HepG2 (cell line): ENCODE results near the gene TANGO6. TPM values are rescaled to one million over a fixed set of nuclear protein-coding genes. Genes with fewer than 3 reads are reported as not detected.

Source experiments
- ELF1 ChIP-seq: sonication (generic); formaldehyde crosslinking; IDR thresholded peaks from 2 replicates; pipeline ENCODE4 v1.4.0; 2020; ENCODE audit warnings: missing genetic modification reagents
- ETV5 ChIP-seq: IDR thresholded peaks from 2 replicates; pipeline ENCODE4 v1.6.1; 2018; ENCODE audit warnings: missing biosample characterization, missing genetic modification reagents, inconsistent platforms, borderline replicate concordance
- FOSL1 ChIP-seq: sonication (generic); formaldehyde crosslinking; IDR thresholded peaks from 2 replicates; pipeline ENCODE4 v1.9.0; 2021; ENCODE audit warnings: missing genetic modification reagents, borderline replicate concordance
- FOXO4 ChIP-seq: sonication (generic); formaldehyde crosslinking; conservative IDR thresholded peaks from 2 replicates; pipeline ENCODE4 v1.8.1; 2023; ENCODE audit warnings: missing genetic modification reagents
- GLI4 ChIP-seq: sonication (generic); formaldehyde crosslinking; IDR thresholded peaks from 2 replicates; pipeline ENCODE4 v1.5.1; 2020; ENCODE audit warnings: missing genetic modification reagents, mild to moderate bottlenecking, moderate library complexity, borderline replicate concordance
- GTF2F1 ChIP-seq: fragments of 150-350 bp; IDR thresholded peaks from 2 replicates; pipeline ENCODE4 v1.6.1; 2014; ENCODE audit warnings: low read length
- IRF9 ChIP-seq: sonication (generic); formaldehyde crosslinking; IDR thresholded peaks from 2 replicates; pipeline ENCODE4 v1.8.0; 2022; ENCODE audit warnings: missing genetic modification reagents, mild to moderate bottlenecking, borderline replicate concordance
- JARID2 ChIP-seq: sonication (generic); formaldehyde crosslinking; IDR thresholded peaks from 2 replicates; pipeline ENCODE4 v1.8.1; 2023; ENCODE audit warnings: missing genetic modification reagents, inconsistent platforms; ENCODE audit not compliant: insufficient replicate concordance
- KAT7 ChIP-seq: IDR thresholded peaks from 2 replicates; pipeline ENCODE4 v1.6.1; 2018; ENCODE audit warnings: borderline replicate concordance, missing compliant biosample characterization
- MAFG ChIP-seq: sonication (generic); formaldehyde crosslinking; IDR thresholded peaks from 2 replicates; pipeline ENCODE4 v1.5.1; 2020; ENCODE audit warnings: mild to moderate bottlenecking, missing genetic modification reagents
- MEIS1 ChIP-seq: sonication (generic); formaldehyde crosslinking; IDR thresholded peaks from 2 replicates; pipeline ENCODE4 v1.9.0; 2021; ENCODE audit warnings: mild to moderate bottlenecking, missing genetic modification reagents, moderate library complexity, borderline replicate concordance
- NCOR1 ChIP-seq: fragments of 200-600 bp; sonication (generic); IDR thresholded peaks from 2 replicates; pipeline ENCODE4 v1.7.0; 2017; ENCODE audit warnings: antibody characterized with exemption, low read length, borderline replicate concordance
- NFIB ChIP-seq: sonication (generic); formaldehyde crosslinking; IDR thresholded peaks from 2 replicates; pipeline ENCODE4 v1.9.0; 2021; ENCODE audit warnings: missing genetic modification reagents, mild to moderate bottlenecking, borderline replicate concordance
- POLR2A ChIP-seq, 2 experiments: IDR thresholded peaks; 2 replicates each; pipeline ENCODE4 v1.6.1; 2011; ENCODE audit warnings: low read depth in 2 of 2, low read length in 2 of 2, mild to moderate bottlenecking in 1 of 2, moderate library complexity in 1 of 2; ENCODE audit not compliant: insufficient read depth in 1 of 2
- SAP130 ChIP-seq: IDR thresholded peaks from 2 replicates; pipeline ENCODE4 v1.6.1; 2016; ENCODE audit warnings: low read depth
- SP4 ChIP-seq: sonication (generic); formaldehyde crosslinking; IDR thresholded peaks from 2 replicates; pipeline ENCODE4 v1.8.1; 2023; ENCODE audit warnings: mild to moderate bottlenecking, missing genetic modification reagents
- TAF15 ChIP-seq: fragments of 200-400 bp; formaldehyde crosslinking; IDR thresholded peaks from one replicate; pipeline ENCODE4 v1.6.1; 2018; ENCODE audit warnings: mild to moderate bottlenecking, low read depth, low read length; ENCODE audit not compliant: poor library complexity, severe bottlenecking
- ZC3H4 ChIP-seq: sonication (generic); formaldehyde crosslinking; IDR thresholded peaks from 2 replicates; pipeline ENCODE4 v1.4.0; 2020; ENCODE audit warnings: missing genetic modification reagents, borderline replicate concordance
- ZFAT ChIP-seq: sonication (generic); formaldehyde crosslinking; conservative IDR thresholded peaks from 2 replicates; pipeline ENCODE4 v1.8.1; 2023; ENCODE audit warnings: missing genetic modification reagents, inconsistent platforms
- ZFP36L1 ChIP-seq: sonication (generic); formaldehyde crosslinking; IDR thresholded peaks from 2 replicates; pipeline ENCODE4 v1.8.0; 2022; ENCODE audit warnings: mild to moderate bottlenecking, missing genetic modification reagents, moderate library complexity
- ZNF180 ChIP-seq: sonication (generic); formaldehyde crosslinking; IDR thresholded peaks from 2 replicates; pipeline ENCODE4 v1.4.0; 2020; ENCODE audit warnings: low read depth, missing genetic modification reagents, borderline replicate concordance
- ZNF280B ChIP-seq: sonication (generic); formaldehyde crosslinking; IDR thresholded peaks from 2 replicates; pipeline ENCODE4 v1.5.0; 2020; ENCODE audit warnings: missing genetic modification reagents, mild to moderate bottlenecking, borderline replicate concordance
- ZNF431 ChIP-seq: sonication (generic); formaldehyde crosslinking; IDR thresholded peaks from 2 replicates; pipeline ENCODE4 v1.9.0; 2022; ENCODE audit warnings: missing genetic modification reagents, low read depth, mild to moderate bottlenecking, borderline replicate concordance
- ZNF652 ChIP-seq: IDR thresholded peaks from 2 replicates; pipeline ENCODE4 v1.6.1; 2016; ENCODE audit warnings: low read depth, borderline replicate concordance
- polyA plus RNA-seq, 8 experiments: library from polyadenylated mRNA; depleted of rRNA in 3 of 8; stranded (reverse) in 7 of 8; unstranded in 1 of 8; fragments of >200 nt; fragmentation: Illumina TruSeq in 4 of 8; extraction: Trizol in 4 of 8; gene quantifications; 2 replicates each; pipeline versions ENCODE4 v1.2.1 to v1.2.3, GENCODE V29; 2011 to 2016; ENCODE audit warnings: low read depth in 4 of 8, missing spikeins in 1 of 8, mixed read lengths in 1 of 8; ENCODE audit not compliant: insufficient read depth in 1 of 8
- total RNA-seq, 5 experiments: library from RNA; depleted of rRNA; stranded (reverse); fragments of >200 nt; fragmentation: Illumina TruSeq; extraction: Trizol; gene quantifications; 2 replicates each; pipeline ENCODE4 v1.2.3, GENCODE V29; 2016; ENCODE audit warnings: low read depth in 1 of 5
- TF ChIP-seq, protein P1 (sequence below): sonication (generic); formaldehyde crosslinking; IDR thresholded peaks from 2 replicates; pipeline ENCODE4 v1.5.1; 2020; ENCODE audit warnings: missing genetic modification reagents, mild to moderate bottlenecking, borderline replicate concordance

TANGO6 gene
- total and polyA plus RNA-seq, 2 of the 13 experiments (the other 11 are each of a cell fraction or from before 2014, with no cell fraction given): 7.2 to 13.3 TPM

GRCh38 chr16:69105501-69106361 is 262.4 kb downstream of the TANGO6 start, which contains the start of gene HAS3 (continued):
- TF ChIP-seq ZNF431 (CRISPR knock-in tag) (no peak), FOSL1 (CRISPR knock-in tag) (no peak), NFIB (no peak), IRF9 (CRISPR knock-in tag) (no peak), MEIS1 (CRISPR knock-in tag) (no peak), ZC3H4 (CRISPR knock-in tag) (no peak), ZNF280B (CRISPR knock-in tag) (0 out of 2 replicates have a peak, but pooled peaks have one; percentile 26), KAT7 (CRISPR knock-in tag) (no peak), ELF1 (CRISPR knock-in tag) (no peak), ZFAT (CRISPR knock-in tag) (no peak), ETV5 (CRISPR knock-in tag) (no peak), POLR2A (IDR thresholded peaks at IDR 0.05; ENCODE audit: insufficient read depth in 1 of 2, low read depth in 2 of 2, low read length in 2 of 2) (peak; percentile 28 to 49; a peak in 1 of 4 replicates), GTF2F1 (no peak), ZNF652 (CRISPR knock-in tag) (peak; percentile 75), MAFG (no peak), GLI4 (CRISPR knock-in tag) (no peak), JARID2 (CRISPR knock-in tag) (no peak), FOXO4 (no peak), SAP130 (CRISPR knock-in tag) (peak; percentile 26; the same call in 1 of the 2 replicates), TAF15 (no peak), ZFP36L1 (no peak), ZNF180 (CRISPR knock-in tag) (no peak), NCOR1 (no peak), SP4 (CRISPR knock-in tag) (0 out of 2 replicates have a peak, but pooled peaks have one; percentile 34)
- TF ChIP-seq, protein P1, sequence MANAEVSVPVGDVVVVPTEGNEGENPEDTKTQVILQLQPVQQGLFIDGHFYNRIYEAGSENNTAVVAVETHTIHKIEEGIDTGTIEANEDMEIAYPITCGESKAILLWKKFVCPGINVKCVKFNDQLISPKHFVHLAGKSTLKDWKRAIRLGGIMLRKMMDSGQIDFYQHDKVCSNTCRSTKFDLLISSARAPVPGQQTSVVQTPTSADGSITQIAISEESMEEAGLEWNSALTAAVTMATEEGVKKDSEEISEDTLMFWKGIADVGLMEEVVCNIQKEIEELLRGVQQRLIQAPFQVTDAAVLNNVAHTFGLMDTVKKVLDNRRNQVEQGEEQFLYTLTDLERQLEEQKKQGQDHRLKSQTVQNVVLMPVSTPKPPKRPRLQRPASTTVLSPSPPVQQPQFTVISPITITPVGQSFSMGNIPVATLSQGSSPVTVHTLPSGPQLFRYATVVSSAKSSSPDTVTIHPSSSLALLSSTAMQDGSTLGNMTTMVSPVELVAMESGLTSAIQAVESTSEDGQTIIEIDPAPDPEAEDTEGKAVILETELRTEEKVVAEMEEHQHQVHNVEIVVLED (CRISPR knock-in tag): no peak
